Stimulated activated CD4-positive, alpha-beta T cell treated with anti-CD3 and anti-CD28 coated beads, TNF-alpha, amount 100 ng/mL, for 1 hour (primary cell): ENCODE measurements around the gene RPS26.
"Not testable (repeated sequence)": the region's sequence is repeated elsewhere in the genome, so short reads cannot be mapped to it uniquely, and the experiment has no call there.

ENCODE experiments used
- DNase-seq, 3 donors: peaks; one replicate each; pipeline ENCODE4 v3.0.0-alpha.2; 2020; ENCODE audit warnings: low read depth in 3 of 3, low spot score in 1 of 3

RPS26 gene

DNA sequence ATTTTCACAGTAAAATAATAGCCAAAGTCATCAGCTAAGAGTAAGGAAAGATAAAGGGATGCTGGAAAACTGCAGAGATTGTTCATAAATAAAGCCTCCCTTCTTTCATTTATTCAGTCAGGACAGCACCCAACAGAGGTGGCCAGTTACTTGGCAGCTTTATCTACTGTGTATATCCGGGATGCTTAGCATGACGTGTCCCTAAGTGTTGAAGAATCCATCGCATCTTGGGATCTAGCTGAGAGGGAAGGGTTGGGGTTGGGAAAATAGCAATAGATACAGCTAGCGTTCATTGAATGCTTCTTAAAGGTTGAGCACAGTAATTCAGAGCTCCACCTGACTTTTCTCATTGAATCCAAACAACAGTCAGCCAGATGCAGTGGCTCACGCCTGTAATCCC, 32.7 kb downstream of the RPS26 start:
- DNase-seq = no peak

DNA sequence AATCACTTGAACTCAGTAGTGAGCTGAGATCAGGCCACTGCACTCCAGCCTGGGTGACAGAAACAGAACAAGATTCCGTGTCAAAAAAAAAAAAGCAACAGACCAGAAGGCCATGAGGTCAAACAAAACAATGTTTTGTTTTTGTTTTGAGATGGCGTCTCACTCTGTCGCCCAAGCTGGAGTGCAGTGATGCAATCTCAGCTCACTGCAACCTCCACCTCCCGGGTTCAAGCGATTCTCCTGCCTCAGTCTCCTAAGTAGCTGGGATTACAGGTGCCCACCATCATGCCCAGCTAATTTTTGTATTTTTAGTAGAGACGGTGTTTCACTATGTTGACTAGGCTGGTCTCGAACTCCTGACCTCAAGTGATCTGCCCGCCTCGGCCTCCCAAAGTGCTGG, 36.2 kb downstream of the RPS26 start:
- not testable (repeated sequence) for DNase-seq

DNA sequence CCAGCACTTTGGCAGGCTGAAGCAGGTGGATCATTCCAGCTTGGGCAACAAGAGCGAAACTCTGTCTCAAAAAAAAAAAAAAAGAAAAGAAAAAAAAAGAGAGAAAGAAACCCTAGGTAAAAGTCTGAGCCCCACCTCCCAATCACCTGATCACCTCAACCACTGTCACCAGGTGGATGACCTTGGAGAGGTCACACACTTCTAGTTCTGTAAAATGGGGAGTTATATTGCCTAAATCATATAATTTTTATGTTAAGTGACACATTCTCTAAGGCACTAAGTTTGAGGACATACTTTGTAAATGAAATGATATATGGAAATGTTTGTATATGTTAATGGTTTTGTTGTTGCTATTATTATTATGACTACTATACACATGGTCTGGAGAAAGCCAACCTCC, 36.7 kb downstream of the RPS26 start:
- no peak for DNase-seq

DNA sequence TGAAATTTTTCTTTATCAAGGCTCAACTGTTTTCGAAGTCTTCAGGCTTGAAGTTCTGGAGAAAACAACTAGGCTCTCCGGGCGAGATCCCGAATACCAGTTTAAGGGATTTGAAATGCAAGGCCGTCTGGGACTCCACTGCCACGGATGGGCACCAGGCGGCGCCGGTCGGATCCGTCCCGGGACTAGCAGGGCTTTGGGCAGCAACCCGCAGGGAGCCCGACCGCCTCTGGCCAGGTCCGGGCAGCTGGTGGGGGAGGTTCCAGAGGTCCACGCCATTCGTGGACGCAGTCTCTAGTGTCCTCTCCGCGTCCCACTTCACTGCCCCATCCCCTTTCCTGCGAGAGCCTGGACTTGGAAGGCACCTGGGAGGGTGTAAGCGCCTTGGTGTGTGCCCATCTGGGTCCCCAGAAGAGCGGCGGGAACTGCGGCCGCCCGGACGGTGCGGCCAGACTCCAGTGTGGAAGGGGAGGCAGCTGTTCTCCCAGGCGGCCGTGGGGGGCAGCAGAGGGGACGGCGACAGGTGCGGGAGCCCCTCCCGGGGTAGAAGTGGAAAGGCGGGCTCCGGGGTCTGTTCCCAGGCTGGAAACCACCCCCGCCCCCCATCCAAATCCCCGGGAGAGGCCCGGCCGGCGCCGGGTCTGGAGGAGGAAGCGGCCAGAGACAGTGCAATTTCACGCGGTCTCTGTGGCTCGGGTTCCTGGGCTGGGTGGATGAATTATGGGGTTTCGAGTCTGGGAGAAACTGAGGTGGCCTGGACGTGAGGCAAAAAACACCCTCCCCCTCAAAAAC, 37.4 kb downstream of the RPS26 start:
- peak in 2 of 3 donors; percentile 11 to 35 for DNase-seq

DNA sequence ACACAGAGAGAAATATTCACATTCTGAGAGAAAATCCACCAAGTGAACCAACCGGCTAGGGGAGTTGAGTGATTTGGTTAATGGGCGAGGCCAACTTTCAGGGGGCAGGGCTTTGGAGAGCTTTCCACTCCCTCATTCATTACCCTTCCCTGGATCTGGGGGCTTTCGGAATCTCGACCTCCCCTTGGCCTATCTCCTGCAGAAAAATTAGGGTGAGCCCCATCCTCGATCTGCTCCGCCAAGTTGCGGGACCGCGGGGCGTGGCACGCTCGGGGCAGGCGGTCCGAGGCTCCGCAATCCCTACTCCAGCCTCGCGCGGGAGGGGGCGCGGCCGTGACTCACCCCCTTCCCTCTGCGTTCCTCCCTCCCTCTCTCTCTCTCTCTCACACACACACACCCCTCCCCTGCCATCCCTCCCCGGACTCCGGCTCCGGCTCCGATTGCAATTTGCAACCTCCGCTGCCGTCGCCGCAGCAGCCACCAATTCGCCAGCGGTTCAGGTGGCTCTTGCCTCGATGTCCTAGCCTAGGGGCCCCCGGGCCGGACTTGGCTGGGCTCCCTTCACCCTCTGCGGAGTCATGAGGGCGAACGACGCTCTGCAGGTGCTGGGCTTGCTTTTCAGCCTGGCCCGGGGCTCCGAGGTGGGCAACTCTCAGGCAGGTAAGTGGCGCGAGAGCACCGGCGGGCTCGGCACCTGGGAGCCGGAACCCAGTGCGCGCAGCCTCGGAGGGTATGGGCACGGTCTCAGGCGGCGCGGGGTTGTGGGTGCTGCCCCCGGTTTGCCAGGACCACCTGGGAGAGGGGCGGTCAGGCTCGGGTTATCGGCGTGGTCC, 38.2 kb downstream of the RPS26 start, which contains the start of gene ERBB3:
Gene ERBB3 (plus strand): TSS at position 443 of the 833 bp plus-strand sequence. CDS start 136 bp downstream, at position 579.
- DNase-seq = peak in 2 of 3 donors; percentile 42 to 55

DNA sequence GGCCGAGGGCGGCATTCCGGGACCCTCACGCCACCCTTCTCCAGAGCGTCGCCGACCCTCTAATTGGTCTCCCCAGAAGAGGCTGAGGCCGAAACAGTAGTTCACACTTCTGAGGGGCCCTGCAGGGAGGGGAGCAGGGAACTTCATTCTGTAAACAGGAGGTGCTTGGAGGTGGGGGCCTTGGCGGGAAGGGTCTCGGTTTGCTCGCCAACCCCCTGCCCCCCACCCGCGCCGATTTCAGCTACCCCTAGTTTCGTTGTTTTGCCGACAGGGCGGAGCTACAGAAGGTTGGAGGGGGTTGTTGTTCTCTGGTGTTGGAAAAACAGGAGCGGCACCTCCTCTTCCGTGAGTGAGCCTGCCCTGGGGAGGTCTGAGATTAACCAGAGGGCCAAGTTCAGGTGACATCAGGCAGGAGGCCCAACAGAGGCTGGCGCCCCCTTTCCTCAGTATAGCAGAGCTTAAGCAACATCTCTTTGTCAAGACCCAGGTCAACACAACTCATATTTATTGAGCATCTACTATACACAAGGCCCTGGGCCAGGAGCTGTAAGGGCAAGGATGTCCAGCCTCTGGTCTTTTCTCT, 38.9 kb downstream of the RPS26 start:
- DNase-seq = no peak

DNA sequence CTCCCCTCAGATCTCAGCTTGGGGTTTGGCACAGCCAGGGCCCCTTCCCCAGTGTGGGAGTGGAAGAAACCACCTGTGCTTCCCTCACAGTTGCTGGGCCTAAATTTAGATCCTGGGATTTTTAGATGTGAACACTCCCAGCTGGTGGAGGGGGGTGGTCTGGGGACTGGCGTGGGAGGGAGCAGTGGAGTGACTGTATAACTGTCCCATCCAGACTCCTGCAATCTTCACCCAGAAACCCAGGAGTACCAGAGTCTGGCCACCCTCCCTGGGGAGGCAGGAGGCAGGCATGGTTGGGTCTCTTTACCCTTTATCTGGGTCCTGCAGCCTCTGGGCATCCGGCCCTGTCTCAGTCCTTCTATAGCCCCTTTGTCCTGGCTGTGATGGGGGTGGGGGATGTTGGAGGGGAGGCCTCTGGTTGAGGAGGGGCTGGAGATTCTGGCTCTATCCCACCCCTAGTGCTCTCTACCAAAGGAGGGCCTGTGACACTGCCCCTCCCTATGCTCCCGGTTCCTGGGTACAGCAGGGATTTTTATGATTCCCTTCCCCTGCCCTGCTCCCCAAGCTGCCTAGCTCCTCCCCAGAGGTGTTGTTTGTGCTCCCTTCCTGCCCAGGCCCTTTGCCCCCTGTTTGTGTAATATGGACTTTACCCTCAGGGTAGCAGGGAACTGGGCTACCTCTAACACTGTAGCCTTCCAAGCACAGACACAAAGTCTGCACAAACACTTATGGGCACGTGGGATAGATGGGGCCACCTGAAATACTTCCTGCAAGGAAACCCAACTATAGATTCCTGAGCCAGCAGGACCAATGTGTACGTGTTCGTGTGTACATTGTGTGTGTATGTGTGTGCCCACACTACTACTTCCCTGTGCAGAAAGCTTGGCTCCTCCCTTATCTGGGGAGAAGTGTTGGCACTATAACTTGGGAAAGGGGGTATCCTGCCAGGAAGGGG, 40.0 kb downstream of the RPS26 start:
- no peak for DNase-seq

DNA sequence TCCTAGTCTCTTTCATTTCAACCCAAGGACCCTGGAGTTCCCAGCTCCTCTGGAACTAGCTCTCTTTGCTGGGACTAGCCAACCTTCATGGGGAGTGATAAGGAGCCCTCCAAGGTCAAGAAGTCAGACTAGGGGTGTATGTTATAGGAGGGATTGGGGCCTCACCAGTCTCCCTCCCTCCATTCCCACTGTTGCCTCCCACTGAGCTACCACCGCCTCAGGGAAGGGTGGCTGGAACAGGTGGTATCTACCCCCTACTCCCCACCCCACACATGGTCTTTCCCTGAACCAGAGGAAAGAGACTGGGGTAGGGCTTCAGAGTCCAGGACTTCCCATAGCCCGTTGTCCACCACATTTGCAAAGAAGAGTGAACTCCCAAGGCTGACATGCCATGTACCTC, 40.7 kb downstream of the RPS26 start:
- DNase-seq = no peak

DNA sequence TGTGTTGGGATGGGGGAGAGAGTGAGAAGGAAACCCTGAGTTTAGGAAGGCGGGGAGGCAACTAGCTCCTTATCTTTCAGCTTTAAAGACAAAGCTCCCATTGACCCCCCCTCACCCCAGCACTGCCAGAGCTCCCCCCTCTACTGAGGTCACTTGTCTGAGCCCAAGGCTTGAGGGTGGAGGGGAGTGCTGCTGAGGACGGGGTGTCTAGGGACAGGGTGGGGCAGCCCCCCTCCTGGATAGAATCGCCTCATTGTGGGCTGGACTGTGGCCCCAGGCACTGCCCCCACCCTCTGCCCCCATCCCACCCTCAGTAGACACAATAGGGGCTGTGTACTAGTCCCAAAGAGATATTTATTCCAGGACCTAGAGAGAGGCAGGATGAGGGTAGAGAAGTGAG, 41.2 kb downstream of the RPS26 start:
- no peak for DNase-seq

DNA sequence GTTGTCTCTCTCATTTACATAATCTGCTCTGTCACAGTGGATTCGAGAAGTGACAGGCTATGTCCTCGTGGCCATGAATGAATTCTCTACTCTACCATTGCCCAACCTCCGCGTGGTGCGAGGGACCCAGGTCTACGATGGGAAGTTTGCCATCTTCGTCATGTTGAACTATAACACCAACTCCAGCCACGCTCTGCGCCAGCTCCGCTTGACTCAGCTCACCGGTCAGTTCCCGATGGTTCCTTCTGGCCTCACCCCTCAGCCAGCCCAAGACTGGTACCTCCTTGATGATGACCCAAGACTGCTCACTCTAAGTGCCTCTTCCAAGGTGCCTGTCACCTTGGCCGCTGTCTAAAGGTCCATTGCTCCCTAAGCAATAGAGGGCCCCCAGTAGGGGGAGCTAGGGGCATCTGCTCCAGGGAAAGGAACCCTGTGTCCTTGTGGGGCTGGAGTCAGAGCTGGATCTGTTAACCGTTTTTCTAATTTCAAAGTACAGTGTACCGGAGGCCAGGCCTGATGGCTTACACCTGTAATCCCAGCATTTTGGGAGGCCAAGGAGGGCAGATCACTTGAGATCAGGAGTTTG, 43.3 kb downstream of the RPS26 start:
- DNase-seq = no peak

DNA sequence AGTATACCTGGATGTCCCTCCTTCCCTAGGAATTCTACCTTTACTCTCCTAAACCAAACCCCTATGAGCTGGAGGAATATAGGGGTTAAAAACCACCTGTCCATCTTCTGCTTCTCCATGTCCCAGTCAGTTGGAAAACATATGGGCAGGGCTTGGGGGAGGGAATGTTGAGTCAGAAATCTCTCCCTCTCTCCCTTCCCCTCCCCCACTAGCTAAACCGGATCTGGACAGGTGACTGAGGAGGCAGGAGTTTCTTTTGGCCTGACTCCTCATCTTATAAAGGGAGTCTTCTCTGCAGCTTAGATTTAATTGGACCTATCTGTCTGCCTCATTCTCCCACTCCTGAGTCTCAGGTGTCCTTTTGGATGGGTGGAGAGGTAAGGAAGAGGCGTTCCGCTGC, 44.4 kb downstream of the RPS26 start:
- no peak for DNase-seq

DNA sequence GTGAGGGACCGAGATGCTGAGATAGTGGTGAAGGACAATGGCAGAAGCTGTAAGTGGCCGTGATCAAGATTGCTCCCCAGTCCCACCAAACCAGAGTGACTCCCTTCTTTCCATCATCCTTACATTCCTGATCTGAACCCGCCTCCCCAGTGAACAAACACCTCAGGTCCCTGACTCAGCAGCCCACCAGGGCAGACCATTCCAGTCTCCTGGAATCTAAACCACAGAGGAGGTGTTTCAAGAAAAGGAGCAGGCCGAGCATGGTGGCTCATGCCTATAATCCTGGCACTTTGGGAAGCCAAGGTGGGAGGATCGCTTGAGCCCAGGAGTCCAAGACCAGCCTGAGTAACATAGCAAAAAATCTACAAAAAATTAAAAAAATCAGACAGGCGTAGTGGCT, 44.9 kb downstream of the RPS26 start:
- DNase-seq = no peak

DNA sequence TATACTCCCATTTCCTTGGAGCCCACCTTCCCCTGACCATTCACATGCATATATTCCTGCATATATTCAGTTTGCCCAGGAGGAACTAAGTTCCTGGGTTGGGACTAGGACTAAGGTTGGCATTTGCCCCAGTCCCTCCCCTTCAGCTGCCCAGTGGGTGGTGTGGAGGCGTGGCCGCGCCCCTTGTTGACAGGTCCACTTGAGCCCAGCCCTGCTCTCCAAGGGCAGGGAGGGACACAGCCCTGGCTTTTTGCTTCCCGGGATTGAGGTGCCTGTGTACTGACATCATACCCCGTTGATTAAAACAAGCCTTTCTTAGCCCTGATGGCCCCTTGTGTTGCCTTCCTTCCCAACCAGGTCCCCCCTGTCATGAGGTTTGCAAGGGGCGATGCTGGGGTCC, 45.5 kb downstream of the RPS26 start:
- no peak for DNase-seq
